Measurements from ENCODE around the gene SPATA16.
"Not testable (repeated sequence)": the region's sequence is repeated elsewhere in the genome, so short reads cannot be mapped to it uniquely, and the experiment has no call there.

Gene SPATA16

GRCh38 chr3:173030273-173030672, 110.8 kb downstream of the SPATA16 start:
- Histone ChIP-seq H3K4me1 (ENCODE audit: control insufficient read depth in 2 of 2, insufficient read depth in 2 of 2, low read length in 2 of 2) (no peaks in the 10 kb centered on the region), H3K27ac (ENCODE audit: low read depth in 2 of 2, low read length in 2 of 2) (no peak overlapping the region), H3K9me3 (ENCODE audit: control insufficient read depth in 2 of 2, low read length in 2 of 2) (no peaks in the 10 kb centered on the region), H3K36me3 (ENCODE audit: control insufficient read depth in 2 of 2, insufficient read depth in 2 of 2, low read length in 2 of 2) (no peaks in the 10 kb centered on the region), H3K4me3 (ENCODE audit: low read length in 2 of 2) (no peak overlapping the region), H3K27me3 (ENCODE audit: control insufficient read depth in 2 of 2, insufficient read depth in 2 of 2, low read length in 2 of 2) (no peaks in the 10 kb centered on the region), H3K9ac (ENCODE audit: low read depth in 1 of 2, low read length in 2 of 2) (no peak overlapping the region)

- Histone ChIP-seq H3K4me1 (ENCODE audit: control insufficient read depth in 2 of 2, insufficient read depth in 2 of 2, low read length in 2 of 2) (no peaks in the 10 kb centered on the region), H3K27ac (ENCODE audit: low read depth in 2 of 2, low read length in 2 of 2) (no peak overlapping the region), H3K9me3 (ENCODE audit: control insufficient read depth in 2 of 2, low read length in 2 of 2) (no peaks in the 10 kb centered on the region), H3K36me3 (ENCODE audit: control insufficient read depth in 2 of 2, insufficient read depth in 2 of 2, low read length in 2 of 2) (no peaks in the 10 kb centered on the region), H3K9ac (ENCODE audit: low read depth in 1 of 2, low read length in 2 of 2) (no peak overlapping the region), H3K27me3 (ENCODE audit: control insufficient read depth in 2 of 2, insufficient read depth in 2 of 2, low read length in 2 of 2) (no peaks in the 10 kb centered on the region), H3K4me3 (ENCODE audit: low read length in 2 of 2) (no peak overlapping the region)
These were observed 112.7 kb downstream of the SPATA16 start for GRCh38 chr3:173028351-173028750.

GRCh38 chr3:173027429-173027828, 113.6 kb downstream of the SPATA16 start:
- Histone ChIP-seq H3K9me3 (ENCODE audit: control insufficient read depth in 2 of 2, low read length in 2 of 2) (no peaks in the 10 kb centered on the region), H3K27ac (ENCODE audit: low read depth in 2 of 2, low read length in 2 of 2) (no peak overlapping the region), H3K4me1 (ENCODE audit: control insufficient read depth in 2 of 2, insufficient read depth in 2 of 2, low read length in 2 of 2) (no peaks in the 10 kb centered on the region), H3K27me3 (ENCODE audit: control insufficient read depth in 2 of 2, insufficient read depth in 2 of 2, low read length in 2 of 2) (no peaks in the 10 kb centered on the region), H3K36me3 (ENCODE audit: control insufficient read depth in 2 of 2, insufficient read depth in 2 of 2, low read length in 2 of 2) (no peaks in the 10 kb centered on the region), H3K9ac (ENCODE audit: low read depth in 1 of 2, low read length in 2 of 2) (no peak overlapping the region), H3K4me3 (ENCODE audit: low read length in 2 of 2) (no peak overlapping the region)

- Histone ChIP-seq H3K9ac (ENCODE audit: low read depth in 1 of 2, low read length in 2 of 2) (no peak overlapping the region), H3K4me3 (ENCODE audit: low read length in 2 of 2) (no peak overlapping the region), H3K27me3 (ENCODE audit: control insufficient read depth in 2 of 2, insufficient read depth in 2 of 2, low read length in 2 of 2) (no peaks in the 10 kb centered on the region), H3K9me3 (ENCODE audit: control insufficient read depth in 2 of 2, low read length in 2 of 2) (no peaks in the 10 kb centered on the region), H3K4me1 (ENCODE audit: control insufficient read depth in 2 of 2, insufficient read depth in 2 of 2, low read length in 2 of 2) (no peaks in the 10 kb centered on the region), H3K27ac (ENCODE audit: low read depth in 2 of 2, low read length in 2 of 2) (no peak overlapping the region), H3K36me3 (ENCODE audit: control insufficient read depth in 2 of 2, insufficient read depth in 2 of 2, low read length in 2 of 2) (no peaks in the 10 kb centered on the region)
These were observed 115.1 kb downstream of the SPATA16 start for GRCh38 chr3:173025941-173026340.

GRCh38 chr3:173021547-173022185, 119.4 kb downstream of the SPATA16 start:
- Histone ChIP-seq H3K4me1 (ENCODE audit: control insufficient read depth in 2 of 2, insufficient read depth in 2 of 2, low read length in 2 of 2) (no peaks in the 10 kb centered on the region), H3K4me3 (ENCODE audit: low read length in 2 of 2) (no peak overlapping the region), H3K27ac (ENCODE audit: low read depth in 2 of 2, low read length in 2 of 2) (no peak overlapping the region), H3K9me3 (ENCODE audit: control insufficient read depth in 2 of 2, low read length in 2 of 2) (no peaks in the 10 kb centered on the region), H3K9ac (ENCODE audit: low read depth in 1 of 2, low read length in 2 of 2) (no peak overlapping the region), H3K36me3 (ENCODE audit: control insufficient read depth in 2 of 2, insufficient read depth in 2 of 2, low read length in 2 of 2) (no peaks in the 10 kb centered on the region), H3K27me3 (ENCODE audit: control insufficient read depth in 2 of 2, insufficient read depth in 2 of 2, low read length in 2 of 2) (no peaks in the 10 kb centered on the region)

GRCh38 chr3:173020128-173020527, 120.9 kb downstream of the SPATA16 start:
- H3K27me3 ChIP-seq (ENCODE audit: control insufficient read depth in 2 of 2, insufficient read depth in 2 of 2, low read length in 2 of 2); H3K4me3 ChIP-seq (ENCODE audit: low read length in 2 of 2); H3K36me3 ChIP-seq (ENCODE audit: control insufficient read depth in 2 of 2, insufficient read depth in 2 of 2, low read length in 2 of 2); H3K9me3 ChIP-seq (ENCODE audit: control insufficient read depth in 2 of 2, low read length in 2 of 2); H3K9ac ChIP-seq (ENCODE audit: low read depth in 1 of 2, low read length in 2 of 2); H3K4me1 ChIP-seq (ENCODE audit: control insufficient read depth in 2 of 2, insufficient read depth in 2 of 2, low read length in 2 of 2); H3K27ac ChIP-seq (ENCODE audit: low read depth in 2 of 2, low read length in 2 of 2): not testable (repeated sequence)

GRCh38 chr3:173019378-173019777, 121.7 kb downstream of the SPATA16 start:
- H3K27me3 ChIP-seq (ENCODE audit: control insufficient read depth in 2 of 2, insufficient read depth in 2 of 2, low read length in 2 of 2) = no peaks in the 10 kb centered on the region
- no peak overlapping the region for H3K9ac ChIP-seq (ENCODE audit: low read depth in 1 of 2, low read length in 2 of 2)
- no peaks in the 10 kb centered on the region for H3K36me3 ChIP-seq (ENCODE audit: control insufficient read depth in 2 of 2, insufficient read depth in 2 of 2, low read length in 2 of 2)
- no peak overlapping the region for H3K27ac ChIP-seq (ENCODE audit: low read depth in 2 of 2, low read length in 2 of 2)
- no peaks in the 10 kb centered on the region for H3K9me3 ChIP-seq (ENCODE audit: control insufficient read depth in 2 of 2, low read length in 2 of 2)
- H3K4me3 ChIP-seq (ENCODE audit: low read length in 2 of 2) = no peak overlapping the region
- H3K4me1 ChIP-seq (ENCODE audit: control insufficient read depth in 2 of 2, insufficient read depth in 2 of 2, low read length in 2 of 2) = no peaks in the 10 kb centered on the region

- no peak overlapping the region for H3K4me3 ChIP-seq (ENCODE audit: low read length in 2 of 2)
These were observed 122.3 kb downstream of the SPATA16 start for GRCh38 chr3:173018758-173019157.

GRCh38 chr3:173013219-173013832, 127.7 kb downstream of the SPATA16 start:
- H3K36me3 ChIP-seq (ENCODE audit: control insufficient read depth in 2 of 2, insufficient read depth in 2 of 2, low read length in 2 of 2) = no peaks in the 10 kb centered on the region
- H3K9me3 ChIP-seq (ENCODE audit: control insufficient read depth in 2 of 2, low read length in 2 of 2) = no peaks in the 10 kb centered on the region
- no peak overlapping the region for H3K27ac ChIP-seq (ENCODE audit: low read depth in 2 of 2, low read length in 2 of 2)
- H3K9ac ChIP-seq (ENCODE audit: low read depth in 1 of 2, low read length in 2 of 2) = no peak overlapping the region
- H3K4me1 ChIP-seq (ENCODE audit: control insufficient read depth in 2 of 2, insufficient read depth in 2 of 2, low read length in 2 of 2) = no peaks in the 10 kb centered on the region
- no peak overlapping the region for H3K4me3 ChIP-seq (ENCODE audit: low read length in 2 of 2)
- no peaks in the 10 kb centered on the region for H3K27me3 ChIP-seq (ENCODE audit: control insufficient read depth in 2 of 2, insufficient read depth in 2 of 2, low read length in 2 of 2)

More at GRCh38 chr3:173018758-173019157, 122.3 kb downstream of the SPATA16 start:
- Histone ChIP-seq H3K36me3 (ENCODE audit: control insufficient read depth in 2 of 2, insufficient read depth in 2 of 2, low read length in 2 of 2) (no peaks in the 10 kb centered on the region), H3K27me3 (ENCODE audit: control insufficient read depth in 2 of 2, insufficient read depth in 2 of 2, low read length in 2 of 2) (no peaks in the 10 kb centered on the region), H3K4me1 (ENCODE audit: control insufficient read depth in 2 of 2, insufficient read depth in 2 of 2, low read length in 2 of 2) (no peaks in the 10 kb centered on the region), H3K9ac (ENCODE audit: low read depth in 1 of 2, low read length in 2 of 2) (no peak overlapping the region), H3K27ac (ENCODE audit: low read depth in 2 of 2, low read length in 2 of 2) (no peak overlapping the region), H3K9me3 (ENCODE audit: control insufficient read depth in 2 of 2, low read length in 2 of 2) (no peaks in the 10 kb centered on the region)

GRCh38 chr3:173009410-173009809, 131.6 kb downstream of the SPATA16 start:
- Histone ChIP-seq H3K4me1 (ENCODE audit: control insufficient read depth in 2 of 2, insufficient read depth in 2 of 2, low read length in 2 of 2) (no peaks in the 10 kb centered on the region), H3K36me3 (ENCODE audit: control insufficient read depth in 2 of 2, insufficient read depth in 2 of 2, low read length in 2 of 2) (no peaks in the 10 kb centered on the region), H3K9me3 (ENCODE audit: control insufficient read depth in 2 of 2, low read length in 2 of 2) (no peaks in the 10 kb centered on the region), H3K4me3 (ENCODE audit: low read length in 2 of 2) (no peak overlapping the region), H3K9ac (ENCODE audit: low read depth in 1 of 2, low read length in 2 of 2) (no peak overlapping the region), H3K27ac (ENCODE audit: low read depth in 2 of 2, low read length in 2 of 2) (no peak overlapping the region), H3K27me3 (ENCODE audit: control insufficient read depth in 2 of 2, insufficient read depth in 2 of 2, low read length in 2 of 2) (no peaks in the 10 kb centered on the region)

Data from mucosa of rectum (tissue), 2 donors.